Measurements from ENCODE around the gene KCNJ9.

GRCh38 chr1:160062230-160062532 lies 19.2 kb upstream of the KCNJ9 start:
- TF ChIP-seq POLR2A (IDR thresholded peaks at IDR 0.05) (no peak), CTCF (IDR thresholded peaks at IDR 0.05) (no peak)
